ENCODE data around the gene MAPK11. TPM values are rescaled to one million over a fixed set of nuclear protein-coding genes. Genes with fewer than 3 reads are reported as not detected.

MAPK11 gene
- total and polyA plus RNA-seq, 9 of the 15 experiments (the other 6 are each of a cell fraction or from before 2014, with no cell fraction given) = 0.06 to 14.6 (median 5.3) TPM

GRCh38 chr22:50218996-50219727 is 51.0 kb downstream of the MAPK11 start (continued):
- TF ChIP-seq E2F6 (IDR thresholded peaks at IDR 0.05; ENCODE audit: borderline replicate concordance in 1 of 2, extremely low read depth in 1 of 2, insufficient read depth in 1 of 2, insufficient read length in 1 of 2, low read depth in 1 of 2, low read length in 1 of 2, poor library complexity in 1 of 2, severe bottlenecking in 1 of 2) = peak; percentile 47 to 69
- TF ChIP-seq TAF9B (IDR thresholded peaks at IDR 0.05; ENCODE audit: partially characterized antibody) = peak; percentile 31
- peak; percentile 80 for TF ChIP-seq MXI1 (IDR thresholded peaks at IDR 0.05; ENCODE audit: low read depth, low read length)
- TF ChIP-seq, protein P1, sequence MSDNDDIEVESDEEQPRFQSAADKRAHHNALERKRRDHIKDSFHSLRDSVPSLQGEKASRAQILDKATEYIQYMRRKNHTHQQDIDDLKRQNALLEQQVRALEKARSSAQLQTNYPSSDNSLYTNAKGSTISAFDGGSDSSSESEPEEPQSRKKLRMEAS (CRISPR knock-in tag; IDR thresholded peaks at IDR 0.05) = peak; percentile 96
- no peak for TF ChIP-seq ZNF12 (CRISPR knock-in tag; IDR thresholded peaks at IDR 0.05)
- TF ChIP-seq, protein P2, sequence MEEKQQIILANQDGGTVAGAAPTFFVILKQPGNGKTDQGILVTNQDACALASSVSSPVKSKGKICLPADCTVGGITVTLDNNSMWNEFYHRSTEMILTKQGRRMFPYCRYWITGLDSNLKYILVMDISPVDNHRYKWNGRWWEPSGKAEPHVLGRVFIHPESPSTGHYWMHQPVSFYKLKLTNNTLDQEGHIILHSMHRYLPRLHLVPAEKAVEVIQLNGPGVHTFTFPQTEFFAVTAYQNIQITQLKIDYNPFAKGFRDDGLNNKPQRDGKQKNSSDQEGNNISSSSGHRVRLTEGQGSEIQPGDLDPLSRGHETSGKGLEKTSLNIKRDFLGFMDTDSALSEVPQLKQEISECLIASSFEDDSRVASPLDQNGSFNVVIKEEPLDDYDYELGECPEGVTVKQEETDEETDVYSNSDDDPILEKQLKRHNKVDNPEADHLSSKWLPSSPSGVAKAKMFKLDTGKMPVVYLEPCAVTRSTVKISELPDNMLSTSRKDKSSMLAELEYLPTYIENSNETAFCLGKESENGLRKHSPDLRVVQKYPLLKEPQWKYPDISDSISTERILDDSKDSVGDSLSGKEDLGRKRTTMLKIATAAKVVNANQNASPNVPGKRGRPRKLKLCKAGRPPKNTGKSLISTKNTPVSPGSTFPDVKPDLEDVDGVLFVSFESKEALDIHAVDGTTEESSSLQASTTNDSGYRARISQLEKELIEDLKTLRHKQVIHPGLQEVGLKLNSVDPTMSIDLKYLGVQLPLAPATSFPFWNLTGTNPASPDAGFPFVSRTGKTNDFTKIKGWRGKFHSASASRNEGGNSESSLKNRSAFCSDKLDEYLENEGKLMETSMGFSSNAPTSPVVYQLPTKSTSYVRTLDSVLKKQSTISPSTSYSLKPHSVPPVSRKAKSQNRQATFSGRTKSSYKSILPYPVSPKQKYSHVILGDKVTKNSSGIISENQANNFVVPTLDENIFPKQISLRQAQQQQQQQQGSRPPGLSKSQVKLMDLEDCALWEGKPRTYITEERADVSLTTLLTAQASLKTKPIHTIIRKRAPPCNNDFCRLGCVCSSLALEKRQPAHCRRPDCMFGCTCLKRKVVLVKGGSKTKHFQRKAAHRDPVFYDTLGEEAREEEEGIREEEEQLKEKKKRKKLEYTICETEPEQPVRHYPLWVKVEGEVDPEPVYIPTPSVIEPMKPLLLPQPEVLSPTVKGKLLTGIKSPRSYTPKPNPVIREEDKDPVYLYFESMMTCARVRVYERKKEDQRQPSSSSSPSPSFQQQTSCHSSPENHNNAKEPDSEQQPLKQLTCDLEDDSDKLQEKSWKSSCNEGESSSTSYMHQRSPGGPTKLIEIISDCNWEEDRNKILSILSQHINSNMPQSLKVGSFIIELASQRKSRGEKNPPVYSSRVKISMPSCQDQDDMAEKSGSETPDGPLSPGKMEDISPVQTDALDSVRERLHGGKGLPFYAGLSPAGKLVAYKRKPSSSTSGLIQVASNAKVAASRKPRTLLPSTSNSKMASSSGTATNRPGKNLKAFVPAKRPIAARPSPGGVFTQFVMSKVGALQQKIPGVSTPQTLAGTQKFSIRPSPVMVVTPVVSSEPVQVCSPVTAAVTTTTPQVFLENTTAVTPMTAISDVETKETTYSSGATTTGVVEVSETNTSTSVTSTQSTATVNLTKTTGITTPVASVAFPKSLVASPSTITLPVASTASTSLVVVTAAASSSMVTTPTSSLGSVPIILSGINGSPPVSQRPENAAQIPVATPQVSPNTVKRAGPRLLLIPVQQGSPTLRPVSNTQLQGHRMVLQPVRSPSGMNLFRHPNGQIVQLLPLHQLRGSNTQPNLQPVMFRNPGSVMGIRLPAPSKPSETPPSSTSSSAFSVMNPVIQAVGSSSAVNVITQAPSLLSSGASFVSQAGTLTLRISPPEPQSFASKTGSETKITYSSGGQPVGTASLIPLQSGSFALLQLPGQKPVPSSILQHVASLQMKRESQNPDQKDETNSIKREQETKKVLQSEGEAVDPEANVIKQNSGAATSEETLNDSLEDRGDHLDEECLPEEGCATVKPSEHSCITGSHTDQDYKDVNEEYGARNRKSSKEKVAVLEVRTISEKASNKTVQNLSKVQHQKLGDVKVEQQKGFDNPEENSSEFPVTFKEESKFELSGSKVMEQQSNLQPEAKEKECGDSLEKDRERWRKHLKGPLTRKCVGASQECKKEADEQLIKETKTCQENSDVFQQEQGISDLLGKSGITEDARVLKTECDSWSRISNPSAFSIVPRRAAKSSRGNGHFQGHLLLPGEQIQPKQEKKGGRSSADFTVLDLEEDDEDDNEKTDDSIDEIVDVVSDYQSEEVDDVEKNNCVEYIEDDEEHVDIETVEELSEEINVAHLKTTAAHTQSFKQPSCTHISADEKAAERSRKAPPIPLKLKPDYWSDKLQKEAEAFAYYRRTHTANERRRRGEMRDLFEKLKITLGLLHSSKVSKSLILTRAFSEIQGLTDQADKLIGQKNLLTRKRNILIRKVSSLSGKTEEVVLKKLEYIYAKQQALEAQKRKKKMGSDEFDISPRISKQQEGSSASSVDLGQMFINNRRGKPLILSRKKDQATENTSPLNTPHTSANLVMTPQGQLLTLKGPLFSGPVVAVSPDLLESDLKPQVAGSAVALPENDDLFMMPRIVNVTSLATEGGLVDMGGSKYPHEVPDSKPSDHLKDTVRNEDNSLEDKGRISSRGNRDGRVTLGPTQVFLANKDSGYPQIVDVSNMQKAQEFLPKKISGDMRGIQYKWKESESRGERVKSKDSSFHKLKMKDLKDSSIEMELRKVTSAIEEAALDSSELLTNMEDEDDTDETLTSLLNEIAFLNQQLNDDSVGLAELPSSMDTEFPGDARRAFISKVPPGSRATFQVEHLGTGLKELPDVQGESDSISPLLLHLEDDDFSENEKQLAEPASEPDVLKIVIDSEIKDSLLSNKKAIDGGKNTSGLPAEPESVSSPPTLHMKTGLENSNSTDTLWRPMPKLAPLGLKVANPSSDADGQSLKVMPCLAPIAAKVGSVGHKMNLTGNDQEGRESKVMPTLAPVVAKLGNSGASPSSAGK (IDR thresholded peaks at IDR 0.05) = peak; percentile 76

All from K562 (cell line).